Measurements from ENCODE around the gene TMEM198. TPM values are rescaled to one million over a fixed set of nuclear protein-coding genes. Genes with fewer than 3 reads are reported as not detected.

TMEM198 gene
- total RNA-seq, 1 donor from 2014 or later = 7.6 TPM

DNA sequence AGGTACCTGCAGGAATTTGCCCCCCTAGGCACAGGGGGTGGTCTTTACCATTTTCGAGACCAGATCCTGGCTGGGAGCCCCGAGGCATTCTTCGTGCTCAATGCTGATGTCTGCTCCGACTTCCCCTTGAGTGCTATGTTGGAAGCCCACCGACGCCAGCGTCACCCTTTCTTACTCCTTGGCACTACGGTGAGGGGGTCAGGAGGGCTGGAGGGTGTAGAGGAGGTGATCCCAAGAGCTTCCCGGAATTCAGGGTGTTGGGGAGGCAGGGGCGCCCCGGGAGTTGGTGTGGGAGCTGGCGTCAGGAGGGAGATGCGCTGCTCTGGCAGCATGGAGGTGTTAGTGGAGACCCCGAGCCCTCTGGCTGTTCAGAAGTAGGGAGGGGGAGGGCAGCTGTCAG is 42.0 kb upstream of the TMEM198 start:
- Histone ChIP-seq H3K36me3 (ENCODE audit: control insufficient read depth, insufficient read depth, low read length) (peaks cover 4% of the 10 kb centered on the region), H3K27me3 (ENCODE audit: control insufficient read depth, insufficient read depth, low read length) (peaks cover 13% of the 10 kb centered on the region), H3K4me3 (ENCODE audit: low read depth, low read length) (no peak overlapping the region)
- DNase-seq (ENCODE audit: low read depth) = no peak
- TF ChIP-seq, protein P1, sequence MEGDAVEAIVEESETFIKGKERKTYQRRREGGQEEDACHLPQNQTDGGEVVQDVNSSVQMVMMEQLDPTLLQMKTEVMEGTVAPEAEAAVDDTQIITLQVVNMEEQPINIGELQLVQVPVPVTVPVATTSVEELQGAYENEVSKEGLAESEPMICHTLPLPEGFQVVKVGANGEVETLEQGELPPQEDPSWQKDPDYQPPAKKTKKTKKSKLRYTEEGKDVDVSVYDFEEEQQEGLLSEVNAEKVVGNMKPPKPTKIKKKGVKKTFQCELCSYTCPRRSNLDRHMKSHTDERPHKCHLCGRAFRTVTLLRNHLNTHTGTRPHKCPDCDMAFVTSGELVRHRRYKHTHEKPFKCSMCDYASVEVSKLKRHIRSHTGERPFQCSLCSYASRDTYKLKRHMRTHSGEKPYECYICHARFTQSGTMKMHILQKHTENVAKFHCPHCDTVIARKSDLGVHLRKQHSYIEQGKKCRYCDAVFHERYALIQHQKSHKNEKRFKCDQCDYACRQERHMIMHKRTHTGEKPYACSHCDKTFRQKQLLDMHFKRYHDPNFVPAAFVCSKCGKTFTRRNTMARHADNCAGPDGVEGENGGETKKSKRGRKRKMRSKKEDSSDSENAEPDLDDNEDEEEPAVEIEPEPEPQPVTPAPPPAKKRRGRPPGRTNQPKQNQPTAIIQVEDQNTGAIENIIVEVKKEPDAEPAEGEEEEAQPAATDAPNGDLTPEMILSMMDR (IDR thresholded peaks at IDR 0.05; ENCODE audit: insufficient read depth, low read length, poor library complexity, severe bottlenecking) = no peak

DNA sequence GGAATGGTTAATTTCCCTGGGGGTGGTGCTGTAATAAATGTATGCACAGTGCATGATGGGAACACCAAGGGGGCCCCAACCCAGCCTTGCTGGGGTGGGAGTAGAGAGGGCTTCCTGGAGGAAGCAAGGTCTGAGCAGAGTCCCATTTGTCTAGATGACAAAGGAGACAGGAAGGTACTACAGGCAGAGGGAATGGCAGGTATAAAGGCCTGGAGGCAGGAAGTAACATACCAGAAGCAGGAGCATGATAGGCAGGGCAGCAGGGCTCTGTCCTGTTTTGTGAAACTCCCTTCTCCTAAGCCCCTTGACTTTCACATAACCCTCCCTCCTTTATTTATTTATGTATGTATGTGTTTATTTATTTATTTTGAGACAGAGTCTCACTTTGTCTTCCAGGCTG is 41.2 kb upstream of the TMEM198 start:
- Histone ChIP-seq H3K4me3 (ENCODE audit: low read depth, low read length) (no peak overlapping the region), H3K27me3 (ENCODE audit: control insufficient read depth, insufficient read depth, low read length) (peaks cover 6% of the 10 kb centered on the region), H3K36me3 (ENCODE audit: control insufficient read depth, insufficient read depth, low read length) (peaks cover 4% of the 10 kb centered on the region)
- TF ChIP-seq, protein P1 (IDR thresholded peaks at IDR 0.05; ENCODE audit: insufficient read depth, low read length, poor library complexity, severe bottlenecking) = no peak
- no peak for DNase-seq (ENCODE audit: low read depth)

DNA sequence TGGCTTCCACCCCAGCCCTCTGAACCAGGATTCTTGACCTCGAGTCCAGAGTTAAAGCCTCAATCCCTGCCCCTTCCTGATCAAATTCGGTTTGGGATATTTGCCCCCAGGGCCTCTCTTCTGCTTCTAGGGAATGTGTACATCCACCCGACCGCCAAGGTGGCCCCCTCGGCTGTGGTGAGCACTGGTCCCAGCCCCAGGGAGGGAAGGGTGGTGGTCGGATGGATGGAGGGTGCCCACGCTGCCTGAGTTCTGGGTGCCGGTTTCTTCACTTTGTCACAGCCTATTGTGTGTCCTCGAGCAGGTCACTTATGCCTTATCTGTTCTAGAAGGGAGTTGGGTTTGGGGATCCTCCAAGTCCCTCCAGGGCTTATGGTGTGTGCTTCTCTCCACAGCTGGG is 38.2 kb upstream of the TMEM198 start:
- Histone ChIP-seq H3K4me3 (ENCODE audit: low read depth, low read length) (no peak overlapping the region), H3K27me3 (ENCODE audit: control insufficient read depth, insufficient read depth, low read length) (peaks cover 14% of the 10 kb centered on the region), H3K36me3 (ENCODE audit: control insufficient read depth, insufficient read depth, low read length) (peaks cover 4% of the 10 kb centered on the region)
- DNase-seq (ENCODE audit: low read depth) = no peak
- TF ChIP-seq, protein P1 (IDR thresholded peaks at IDR 0.05; ENCODE audit: insufficient read depth, low read length, poor library complexity, severe bottlenecking) = no peak

DNA sequence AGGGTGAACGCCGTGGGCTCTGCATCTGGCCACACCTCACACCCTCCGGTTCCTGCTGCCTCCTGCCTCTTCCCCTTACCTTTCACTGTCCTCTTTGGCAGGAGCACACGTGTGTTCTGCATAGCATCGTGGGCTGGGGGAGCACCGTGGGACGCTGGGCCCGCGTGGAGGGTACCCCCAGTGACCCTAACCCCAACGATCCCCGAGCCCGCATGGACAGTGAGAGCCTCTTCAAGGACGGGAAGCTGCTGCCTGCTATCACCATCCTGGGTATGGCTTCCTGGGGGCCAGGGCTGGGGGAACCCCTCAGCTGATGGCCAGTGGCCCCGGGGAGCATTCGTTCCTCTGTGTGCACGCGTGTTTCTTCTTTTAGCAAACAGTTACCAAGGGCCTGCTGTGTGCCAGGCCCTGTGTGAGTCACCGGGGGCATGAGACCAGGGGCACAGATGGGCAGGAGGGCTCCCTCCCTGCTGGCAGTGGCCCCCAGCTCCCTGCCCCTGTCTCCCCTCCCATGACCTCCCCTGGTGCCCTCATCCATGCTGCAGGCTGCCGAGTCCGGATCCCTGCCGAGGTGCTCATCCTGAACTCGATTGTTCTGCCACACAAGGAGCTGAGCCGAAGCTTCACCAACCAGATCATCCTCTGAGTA is 37.6 kb upstream of the TMEM198 start:
- peaks cover 20% of the 10 kb centered on the region for H3K27me3 ChIP-seq (ENCODE audit: control insufficient read depth, insufficient read depth, low read length)
- H3K4me3 ChIP-seq (ENCODE audit: low read depth, low read length) = no peak overlapping the region
- TF ChIP-seq, protein P1 (IDR thresholded peaks at IDR 0.05; ENCODE audit: insufficient read depth, low read length, poor library complexity, severe bottlenecking) = no peak
- no peak for DNase-seq (ENCODE audit: low read depth)
- H3K36me3 ChIP-seq (ENCODE audit: control insufficient read depth, insufficient read depth, low read length) = peaks cover 4% of the 10 kb centered on the region

DNA sequence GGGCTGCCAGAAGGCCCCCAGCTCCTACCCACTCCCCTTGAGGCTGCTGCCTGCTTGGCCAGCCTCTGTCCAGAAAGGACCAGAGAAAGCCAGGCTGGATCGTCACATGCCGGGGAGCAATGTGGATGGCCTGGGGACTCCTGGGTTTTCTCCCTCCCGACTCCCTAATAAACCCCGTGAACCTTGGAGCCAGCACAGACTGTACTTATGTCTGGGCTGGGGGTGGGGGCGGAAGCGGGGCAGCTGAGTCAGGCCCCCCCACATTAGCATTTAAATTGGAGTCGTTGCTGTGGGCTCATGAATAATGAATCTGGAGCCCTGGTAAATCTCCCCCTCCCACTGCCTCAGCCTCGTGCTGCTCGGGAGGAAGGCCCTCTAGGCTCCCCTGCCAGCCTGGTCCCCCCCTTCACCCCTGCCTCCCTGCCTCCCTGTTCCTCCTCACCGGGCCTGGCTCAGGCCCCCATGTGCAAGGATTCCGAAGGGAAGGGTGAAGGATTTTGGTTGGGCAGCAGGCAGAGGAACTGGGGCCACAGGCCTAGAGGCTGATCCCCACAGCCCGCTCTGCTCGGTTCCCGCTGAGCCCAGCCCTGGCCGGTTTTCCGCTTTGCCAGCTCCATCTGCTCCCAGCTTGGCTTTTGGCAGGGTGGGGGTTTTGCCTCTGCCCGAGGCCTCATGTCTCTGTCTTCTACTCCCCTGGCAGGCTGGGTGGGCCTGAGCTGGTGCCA is 36.9 kb upstream of the TMEM198 start:
- Histone ChIP-seq H3K4me3 (ENCODE audit: low read depth, low read length) (no peak overlapping the region), H3K27me3 (ENCODE audit: control insufficient read depth, insufficient read depth, low read length) (peaks cover 26% of the 10 kb centered on the region), H3K36me3 (ENCODE audit: control insufficient read depth, insufficient read depth, low read length) (peaks cover 4% of the 10 kb centered on the region)
- no peak for DNase-seq (ENCODE audit: low read depth)
- TF ChIP-seq, protein P1 (IDR thresholded peaks at IDR 0.05; ENCODE audit: insufficient read depth, low read length, poor library complexity, severe bottlenecking) = no peak

Measured in kidney epithelial cell (primary cell).